Limb (tissue), 2 donors: ENCODE data around the gene ARMC3.
A peak's percentile ranks its signal among the peaks of the same experiment; 100 is the strongest.
"Not testable (repeated sequence)": the region's sequence is repeated elsewhere in the genome, so short reads cannot be mapped to it uniquely, and the experiment has no call there.

Source experiments
- DNase-seq, 2 donors: peaks; one replicate each; pipeline ENCODE4 v3.0.0-alpha.2; 2016; ENCODE audit errors: extremely low spot score in 2 of 2

The ARMC3 gene

GRCh38 chr10:23040002-23040401, 112.1 kb downstream of the ARMC3 start:
- no peak for DNase-seq

GRCh38 chr10:23046027-23046426, 118.2 kb downstream of the ARMC3 start:
- DNase-seq: no peak

- DNase-seq: no peak
Observed at GRCh38 chr10:23047201-23048050, 119.6 kb downstream of the ARMC3 start.

- no peak for DNase-seq
Observed at GRCh38 chr10:23048191-23048590, 120.3 kb downstream of the ARMC3 start.

GRCh38 chr10:23051278-23051677, 123.4 kb downstream of the ARMC3 start:
- DNase-seq: no peak

- DNase-seq: no peak
Observed at GRCh38 chr10:23051855-23052331, 124.0 kb downstream of the ARMC3 start.

- DNase-seq: no peak
Observed at GRCh38 chr10:23053036-23053435, 125.2 kb downstream of the ARMC3 start.

- no peak for DNase-seq
Observed at GRCh38 chr10:23055424-23056185, 127.8 kb downstream of the ARMC3 start.

GRCh38 chr10:23056186-23056579, 128.3 kb downstream of the ARMC3 start:
- DNase-seq: no peak

GRCh38 chr10:23058366-23058765, 130.5 kb downstream of the ARMC3 start:
- no peak for DNase-seq

GRCh38 chr10:23060918-23061317, 133.1 kb downstream of the ARMC3 start:
- no peak for DNase-seq

- DNase-seq: peak in 1 of 2 donors; percentile 54
Observed at GRCh38 chr10:23063045-23063972, 135.5 kb downstream of the ARMC3 start.

GRCh38 chr10:23063973-23064812, 136.3 kb downstream of the ARMC3 start:
- no peak for DNase-seq

GRCh38 chr10:23064813-23065114, 136.9 kb downstream of the ARMC3 start:
- not testable (repeated sequence) for DNase-seq

- DNase-seq: peak; percentile 57 to 73
Observed at GRCh38 chr10:23065181-23065948, 137.5 kb downstream of the ARMC3 start.

- no peak for DNase-seq
Observed at GRCh38 chr10:23067337-23067736, 139.5 kb downstream of the ARMC3 start.

GRCh38 chr10:23067939-23068775, 140.3 kb downstream of the ARMC3 start:
- DNase-seq: peak in 1 of 2 donors; percentile 79

- DNase-seq: no peak
Observed at GRCh38 chr10:23069019-23069815, 141.4 kb downstream of the ARMC3 start.
